Erythroblast (primary cell): ENCODE measurements around the gene SOX30.

Experiments
- GATA1 ChIP-seq: IDR thresholded peaks from 2 replicates; pipeline ENCODE4 v1.6.1; 2011; ENCODE audit warnings: low read depth, mild to moderate bottlenecking, control low read depth, low read length, moderate library complexity
- POLR2A ChIP-seq: IDR thresholded peaks from 2 replicates; pipeline ENCODE4 v1.6.1; 2011; ENCODE audit warnings: mild to moderate bottlenecking, low read length

DNA sequence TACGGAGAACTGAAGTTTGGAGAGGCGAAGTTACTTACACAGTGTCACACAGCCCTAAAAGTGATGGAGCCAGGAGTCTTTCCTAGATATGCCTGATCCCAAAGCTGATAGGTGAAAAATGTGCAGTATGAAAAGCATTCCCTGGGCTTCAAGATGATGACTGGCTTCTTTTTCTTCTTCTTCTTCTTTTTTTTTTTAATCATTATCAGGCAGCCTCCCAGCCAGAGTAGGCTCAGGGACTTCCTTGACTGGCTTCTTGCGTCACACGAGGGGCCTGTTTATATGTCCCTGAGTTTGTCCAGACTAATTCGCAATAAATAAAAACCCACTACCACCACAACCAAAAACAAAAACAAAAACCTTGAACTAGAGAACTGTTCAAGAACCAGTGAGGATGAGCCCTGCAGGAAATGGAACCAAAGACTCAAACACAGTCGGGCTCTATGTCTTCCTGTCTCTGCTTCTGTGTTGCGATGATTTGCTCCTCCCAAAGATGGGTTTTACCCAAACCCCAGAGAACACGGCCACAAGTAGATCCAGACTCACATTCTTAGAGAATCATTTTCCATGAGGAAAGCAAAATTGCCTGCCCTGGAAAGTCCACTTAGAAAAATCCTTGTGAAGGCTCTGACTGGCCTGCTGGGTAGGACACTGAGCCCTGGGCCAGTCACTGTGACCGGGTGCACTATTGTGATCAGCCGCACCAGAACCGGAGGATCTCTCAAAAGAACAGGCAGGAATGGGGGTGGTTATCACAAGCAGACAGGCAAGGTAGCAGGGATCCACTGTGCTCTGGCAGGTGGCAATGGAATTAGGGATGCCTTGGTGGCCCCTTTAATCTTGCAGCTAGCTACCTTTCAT is 38.6 kb downstream of the SOX30 start:
- no peak for TF ChIP-seq POLR2A
- no peak for TF ChIP-seq GATA1
